ELR (cell line): ENCODE measurements around the gene SMG5.

Source experiments
- DNase-seq: peaks from one replicate; pipeline ENCODE4 v3.0.0-alpha.2; 2015; ENCODE audit warnings: low read depth

SMG5 gene

DNA sequence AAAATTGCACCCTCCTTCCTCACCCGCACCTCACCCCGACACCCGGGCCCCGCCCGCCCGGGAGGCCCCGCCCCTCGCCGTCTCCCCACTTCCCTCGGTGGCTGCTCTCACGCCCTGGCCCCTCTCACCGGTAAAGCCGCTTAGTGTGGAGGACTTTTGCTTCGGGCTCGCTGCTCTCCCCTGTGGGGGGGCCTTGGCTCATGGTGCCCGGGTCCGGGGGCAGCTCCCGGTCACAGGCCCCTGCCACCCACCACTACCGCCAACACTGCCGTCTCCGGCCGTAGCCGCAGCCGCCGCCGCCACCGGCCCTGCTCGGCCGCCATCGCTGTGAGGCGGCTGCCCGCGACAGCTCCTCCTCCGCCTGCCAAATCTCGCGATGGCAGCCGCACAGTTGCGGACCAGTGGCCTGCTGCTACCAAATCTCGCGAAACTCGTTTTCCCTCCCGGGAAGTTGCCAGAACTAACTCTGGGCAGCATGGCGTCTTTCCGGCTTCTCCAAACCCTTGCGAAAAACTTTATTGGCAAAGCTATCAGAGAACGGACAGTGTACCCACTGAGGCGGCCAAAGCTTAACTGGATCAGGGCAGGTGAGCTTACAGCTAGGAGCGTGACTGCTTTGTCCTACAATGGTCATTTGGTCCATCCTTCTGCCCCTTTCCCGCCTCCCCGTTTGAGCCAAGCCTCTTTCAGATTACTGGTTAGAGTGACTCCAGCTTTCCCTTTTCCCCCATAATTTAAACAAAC, at the start of gene SMG5:
SMG5 (minus strand) TSS at position 347 of the 744 bp plus-strand sequence; CDS start at position 202, 145 bp downstream.
- DNase-seq, result peak; percentile 99

GRCh38 chr1:156323179-156323578, 40.6 kb upstream of the SMG5 start:
- DNase-seq, result peak; percentile 92

GRCh38 chr1:156320560-156320959, 37.9 kb upstream of the SMG5 start:
- peak; percentile 31 for DNase-seq

GRCh38 chr1:156319664-156320063, 37.0 kb upstream of the SMG5 start:
- DNase-seq, result peak; percentile 65

DNA sequence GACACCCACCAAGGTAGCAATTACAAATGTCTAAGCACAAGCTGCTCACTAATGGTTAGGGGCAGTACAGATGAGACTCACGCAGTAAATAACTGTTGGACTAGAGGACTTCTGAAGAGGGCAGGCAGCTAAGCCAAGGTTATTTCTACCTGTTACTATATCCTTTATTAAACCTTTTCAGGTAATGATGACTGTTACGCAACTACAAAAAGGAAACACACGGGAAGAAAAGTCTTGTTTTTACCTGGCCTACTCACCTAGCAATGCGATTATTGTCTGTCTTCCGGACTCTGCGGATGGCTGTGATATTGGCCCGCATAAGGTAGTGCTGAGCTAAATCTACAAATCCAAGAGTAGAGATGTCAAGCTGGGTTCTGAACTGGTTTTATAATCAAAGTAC, 34.3 kb upstream of the SMG5 start:
- no peak for DNase-seq

- peak; percentile 61 for DNase-seq
Observed at GRCh38 chr1:156310962-156311361, 28.3 kb upstream of the SMG5 start.

GRCh38 chr1:156308078-156308477, 25.5 kb upstream of the SMG5 start:
- DNase-seq, result peak; percentile 73

DNA sequence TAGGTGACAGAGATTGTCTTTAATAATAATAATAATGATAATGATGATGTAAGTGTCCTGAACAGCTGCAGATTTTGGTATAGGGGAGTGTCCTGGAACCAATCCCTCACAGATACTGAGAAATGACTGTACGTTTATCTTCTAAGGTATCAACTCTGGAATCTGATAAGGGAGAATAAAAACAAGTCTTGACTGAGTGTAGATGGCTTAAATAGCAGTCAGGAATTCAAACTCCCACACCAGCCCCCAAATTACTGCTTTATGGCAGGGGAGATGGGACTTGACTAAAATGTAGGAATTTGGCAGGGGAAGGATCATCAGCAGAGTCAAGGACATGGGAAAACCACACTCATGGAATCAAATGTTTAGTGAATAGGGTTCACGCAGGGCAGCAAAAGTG, 22.6 kb upstream of the SMG5 start:
- DNase-seq, result no peak

DNA sequence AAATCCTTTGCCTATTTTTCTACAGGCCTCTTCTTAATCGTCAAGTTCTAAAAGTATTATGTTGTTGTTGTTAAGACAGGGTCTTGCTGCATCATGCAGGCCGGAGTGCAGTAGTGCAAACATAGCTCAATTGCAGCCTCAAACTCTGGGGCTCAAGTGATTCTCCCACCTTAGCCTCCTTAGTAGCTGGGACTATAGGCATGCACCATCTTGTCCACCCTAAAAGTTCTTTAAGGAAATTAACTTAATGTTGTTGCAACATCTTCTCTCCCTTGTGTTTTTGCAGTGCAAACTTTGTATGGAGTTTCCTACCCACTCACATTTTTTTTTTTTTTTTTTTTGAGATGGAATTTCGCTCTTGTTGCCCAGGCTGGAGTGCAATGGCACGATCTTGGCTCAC, 20.6 kb upstream of the SMG5 start:
- no peak for DNase-seq

GRCh38 chr1:156298852-156299357, 16.3 kb upstream of the SMG5 start, which contains the start of gene VHLL:
Gene VHLL, minus strand, starts transcription at chr1:156299307. Its CDS starts 118 bp downstream, at chr1:156299189.
- no peak for DNase-seq

DNA sequence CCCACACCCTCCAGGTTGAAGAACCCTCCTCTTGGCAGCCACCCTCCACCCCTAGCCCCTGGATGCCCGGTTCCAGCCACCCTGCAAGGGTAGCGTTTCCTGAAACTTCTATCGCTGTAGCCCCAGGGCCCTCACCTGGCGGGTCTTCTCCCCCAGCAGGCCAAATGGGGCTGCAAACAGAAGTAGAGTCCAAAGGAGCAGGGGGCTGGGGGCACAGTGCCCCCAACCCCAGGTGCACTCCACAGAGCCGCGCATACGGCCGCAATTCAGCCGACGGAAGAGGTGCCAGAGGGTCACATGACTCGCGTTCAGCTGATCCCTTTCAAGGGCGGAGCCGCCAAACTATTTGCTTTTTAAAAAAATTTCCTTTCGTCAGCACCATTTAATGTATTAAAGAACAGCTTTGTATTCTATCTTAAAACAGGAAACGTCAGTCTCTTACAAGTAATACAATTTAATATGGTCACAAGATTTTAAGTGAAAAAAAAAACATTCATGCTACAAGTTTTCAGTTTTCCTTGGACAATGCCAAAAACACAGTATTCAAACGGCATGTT, 12.8 kb upstream of the SMG5 start, which contains the start of gene GLMP:
GLMP (minus strand) TSS at position 289 of the 557 bp plus-strand sequence; CDS start at position 255, 34 bp downstream.
- peak; percentile 76 for DNase-seq

DNA sequence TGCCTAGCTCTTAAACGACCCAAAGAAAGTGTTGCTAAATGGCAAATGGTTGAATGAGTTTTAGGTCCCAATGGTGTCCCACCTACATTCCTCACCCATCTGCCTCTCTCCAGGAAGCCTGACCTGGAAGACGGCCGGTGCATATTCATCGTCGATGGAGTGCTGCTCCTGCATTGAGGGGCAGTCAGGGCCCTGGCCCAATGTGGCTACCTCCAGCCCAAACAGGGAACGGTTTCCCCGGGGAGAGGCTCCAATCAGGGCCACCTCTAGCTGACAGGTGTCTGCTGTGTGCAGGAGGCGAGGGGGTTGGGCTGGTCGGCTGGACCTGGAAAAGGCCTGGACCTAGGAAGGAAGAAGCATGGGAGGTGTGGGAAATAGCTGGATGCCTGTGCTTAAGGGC, 11.3 kb upstream of the SMG5 start:
- no peak for DNase-seq

- DNase-seq, result no peak
Observed at GRCh38 chr1:156293098-156293434, 10.4 kb upstream of the SMG5 start.

GRCh38 chr1:156291226-156292061, 8.8 kb upstream of the SMG5 start:
- DNase-seq, result peak; percentile 90

GRCh38 chr1:156289857-156290256, 7.2 kb upstream of the SMG5 start:
- DNase-seq, result no peak

DNA sequence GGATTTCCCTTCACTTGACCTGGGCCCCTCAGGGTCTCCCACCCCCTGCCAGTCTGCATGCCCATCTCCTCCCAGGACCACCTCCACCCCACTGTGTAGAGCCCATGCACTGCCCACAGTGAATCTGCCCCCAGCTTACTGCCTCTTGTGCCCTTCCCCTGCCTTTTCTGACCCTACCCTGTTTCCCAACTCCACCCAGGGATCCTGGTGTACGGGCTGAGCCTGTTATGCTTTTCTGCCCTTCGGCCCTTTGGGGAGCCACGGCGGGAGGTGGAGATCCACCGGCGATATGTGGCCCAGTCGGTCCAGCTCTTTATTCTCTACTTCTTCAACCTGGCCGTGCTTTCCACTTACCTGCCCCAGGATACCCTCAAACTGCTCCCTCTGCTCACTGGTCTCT, 3.4 kb upstream of the SMG5 start:
- no peak for DNase-seq

DNA sequence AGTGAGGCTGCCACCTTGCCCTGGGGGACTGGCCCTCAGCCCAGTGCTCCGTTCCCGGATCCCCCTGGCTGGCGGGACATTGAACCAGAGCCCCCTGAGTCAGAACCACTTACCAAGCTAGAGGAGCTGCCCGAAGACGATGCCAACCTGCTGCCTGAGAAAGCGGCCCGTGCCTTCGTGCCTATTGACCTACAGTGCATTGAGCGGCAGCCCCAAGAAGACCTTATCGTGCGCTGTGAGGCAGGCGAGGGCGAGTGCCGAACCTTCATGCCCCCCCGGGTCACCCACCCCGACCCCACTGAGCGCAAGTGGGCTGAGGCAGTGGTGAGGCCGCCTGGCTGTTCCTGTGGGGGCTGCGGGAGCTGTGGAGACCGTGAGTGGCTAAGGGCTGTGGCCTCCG, 2.8 kb upstream of the SMG5 start:
- DNase-seq, result no peak

DNA sequence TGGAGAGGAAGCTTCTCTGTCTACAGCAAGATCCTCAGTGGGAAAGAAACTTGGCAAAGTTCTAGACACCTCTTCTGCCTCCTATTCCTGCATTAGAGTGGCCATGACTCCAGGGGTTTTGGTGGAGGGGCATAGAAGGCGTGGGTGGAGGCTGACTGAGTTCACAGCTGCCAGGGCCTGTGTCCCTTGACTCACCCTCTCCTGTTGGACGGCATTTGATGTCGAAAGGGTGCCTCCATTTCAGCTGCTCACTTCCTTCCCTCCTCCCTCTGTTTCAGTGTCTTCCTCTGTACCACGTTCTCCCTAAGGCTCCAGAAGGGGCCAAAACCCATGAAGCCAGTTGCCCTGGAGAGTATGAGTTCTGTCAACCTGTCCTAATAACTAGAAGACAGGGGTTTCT, 2.1 kb upstream of the SMG5 start:
- DNase-seq, result peak; percentile 40

- DNase-seq, result no peak
Observed at GRCh38 chr1:156284112-156284511, 1.5 kb upstream of the SMG5 start, which contains the start of gene TMEM79. Gene TMEM79, plus strand, starts transcription at chr1:156284325. Its CDS starts 902 bp downstream, at chr1:156285227.

- no peak for DNase-seq
Observed at GRCh38 chr1:156283521-156283920, 896 bp upstream of the SMG5 start.

DNA sequence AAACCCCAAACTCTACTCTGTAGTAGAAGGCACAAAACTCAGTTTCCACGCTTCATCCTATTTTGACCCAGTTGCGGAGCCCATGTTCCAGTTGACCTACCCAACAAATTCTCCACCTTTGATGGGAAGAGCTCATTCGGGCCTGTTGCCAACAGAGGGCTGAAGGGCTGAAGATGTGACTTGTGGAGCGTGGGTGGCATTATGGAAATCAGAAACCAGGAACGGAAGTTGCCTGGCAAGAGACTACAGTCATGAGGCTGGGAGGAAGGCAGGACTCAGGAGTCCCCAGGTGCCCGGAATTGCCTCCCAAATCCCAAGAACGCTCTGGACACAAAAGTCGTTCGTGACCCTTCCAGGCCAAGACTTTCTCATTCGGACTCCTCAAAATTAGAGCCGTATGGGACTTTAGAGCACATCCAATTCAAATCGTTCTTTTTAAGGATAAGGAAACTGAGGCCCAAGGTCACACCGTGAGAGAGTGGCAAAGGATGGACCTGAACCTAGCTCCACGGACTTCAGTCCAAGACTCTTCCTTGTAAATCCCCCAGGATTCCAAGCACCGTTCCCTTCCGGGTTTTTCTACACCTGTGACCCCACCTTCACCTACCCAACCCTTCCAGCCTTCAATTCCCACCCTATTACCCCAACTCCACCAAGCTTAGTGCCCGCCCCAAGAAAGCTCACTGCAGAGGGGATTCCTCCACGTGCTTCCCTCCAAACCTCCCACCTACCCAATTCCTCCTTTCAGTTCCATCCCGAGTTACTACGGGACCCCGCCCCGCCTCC, 739 bp downstream of the SMG5 start:
- DNase-seq, result peak; percentile 43

DNA sequence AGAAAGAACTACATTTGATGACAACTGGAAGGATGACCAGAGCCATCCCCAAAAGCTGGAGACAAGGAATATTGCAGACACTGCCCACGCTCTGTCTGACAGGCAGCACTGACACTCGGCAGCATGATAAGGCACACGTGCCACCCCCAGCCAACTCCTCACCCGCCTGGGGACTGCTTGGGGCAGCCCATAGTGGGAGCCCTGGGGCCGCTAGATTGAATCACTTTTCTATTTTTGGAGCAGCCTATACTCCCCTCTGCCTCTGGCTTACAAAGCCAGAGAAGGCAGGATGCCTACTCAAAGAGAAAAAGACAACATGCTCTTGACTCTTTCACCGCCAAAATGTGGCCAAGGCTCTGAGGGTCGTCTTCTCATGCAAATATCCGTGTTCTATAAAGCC, 1.3 kb downstream of the SMG5 start:
- DNase-seq, result peak; percentile 62
